ENCODE results near the gene SLC46A2.

Gene SLC46A2

DNA sequence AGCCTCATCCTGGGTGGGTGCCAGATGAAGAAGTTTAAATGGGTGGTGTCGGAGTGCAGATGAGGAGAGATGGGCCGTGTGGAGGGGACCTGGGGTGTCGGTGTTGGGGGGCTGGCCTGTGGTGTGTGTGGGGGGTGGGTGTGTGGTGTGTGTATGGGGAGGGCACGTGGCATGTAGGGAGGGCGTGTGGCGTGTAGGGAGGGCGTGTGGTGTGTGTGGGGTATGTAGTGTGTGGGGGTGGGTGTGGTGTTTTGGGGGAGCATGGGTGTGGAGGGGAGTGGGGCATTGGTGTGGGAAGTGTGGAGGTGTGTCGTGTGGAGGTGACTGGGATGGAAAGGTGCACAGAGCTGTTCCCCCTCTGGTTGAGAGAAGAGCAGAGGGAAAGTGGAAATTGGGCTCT lies 34.5 kb downstream of the SLC46A2 start:
- DNase-seq = no peak

DNA sequence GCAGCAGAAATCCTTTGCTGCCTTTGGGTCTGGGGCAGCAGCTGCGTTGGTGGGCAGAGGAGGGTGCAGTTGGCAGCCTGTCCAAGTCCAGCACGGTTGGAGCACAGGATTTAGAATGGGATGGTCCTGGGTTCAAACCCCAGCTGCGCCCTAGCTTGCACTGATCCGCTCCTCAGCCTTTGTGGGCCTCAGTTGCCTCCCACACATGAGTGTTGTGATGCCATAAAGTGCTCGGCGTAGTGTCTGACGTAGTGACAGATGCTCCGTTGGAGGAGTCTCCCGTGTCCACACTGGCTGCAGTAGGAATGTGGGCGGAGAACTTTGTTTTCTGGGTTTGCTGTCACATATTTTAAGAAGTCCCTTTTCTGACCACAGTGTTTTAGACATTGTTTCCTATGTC lies 36.0 kb downstream of the SLC46A2 start:
- no peak for DNase-seq

DNA sequence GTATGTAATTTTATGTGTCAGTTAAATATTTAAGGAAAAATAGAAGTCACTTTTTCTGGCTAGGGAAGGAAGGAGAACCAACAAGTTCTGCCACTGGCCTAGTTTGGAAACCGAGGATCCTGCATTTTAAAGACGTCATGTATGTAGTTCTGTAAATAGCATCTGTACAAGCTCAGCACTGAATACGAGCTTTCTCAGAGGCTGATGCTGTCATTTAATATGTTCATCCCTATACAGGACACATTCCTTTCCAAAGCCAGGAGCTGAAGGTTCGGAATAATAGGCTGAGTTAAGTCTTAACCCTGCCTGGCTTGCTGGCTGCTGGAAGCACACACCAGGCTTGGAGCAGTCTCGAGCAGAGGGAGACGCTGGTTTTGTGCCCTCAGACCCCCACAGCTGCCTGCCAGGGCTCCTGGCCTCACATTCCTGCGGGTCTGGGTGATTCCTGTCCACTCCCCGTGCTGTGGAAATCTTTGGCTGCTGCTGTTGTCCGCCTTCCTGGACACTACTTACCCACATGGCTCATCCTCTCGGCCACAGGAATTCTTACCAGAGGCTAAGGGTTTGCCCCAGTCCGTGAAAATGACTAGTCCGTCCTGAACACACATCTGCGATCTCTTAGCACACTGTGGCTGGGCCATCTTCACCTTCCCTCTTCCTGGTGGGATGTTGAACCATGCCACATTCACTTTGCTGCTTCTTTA lies 36.6 kb downstream of the SLC46A2 start:
- no peak for DNase-seq

DNA sequence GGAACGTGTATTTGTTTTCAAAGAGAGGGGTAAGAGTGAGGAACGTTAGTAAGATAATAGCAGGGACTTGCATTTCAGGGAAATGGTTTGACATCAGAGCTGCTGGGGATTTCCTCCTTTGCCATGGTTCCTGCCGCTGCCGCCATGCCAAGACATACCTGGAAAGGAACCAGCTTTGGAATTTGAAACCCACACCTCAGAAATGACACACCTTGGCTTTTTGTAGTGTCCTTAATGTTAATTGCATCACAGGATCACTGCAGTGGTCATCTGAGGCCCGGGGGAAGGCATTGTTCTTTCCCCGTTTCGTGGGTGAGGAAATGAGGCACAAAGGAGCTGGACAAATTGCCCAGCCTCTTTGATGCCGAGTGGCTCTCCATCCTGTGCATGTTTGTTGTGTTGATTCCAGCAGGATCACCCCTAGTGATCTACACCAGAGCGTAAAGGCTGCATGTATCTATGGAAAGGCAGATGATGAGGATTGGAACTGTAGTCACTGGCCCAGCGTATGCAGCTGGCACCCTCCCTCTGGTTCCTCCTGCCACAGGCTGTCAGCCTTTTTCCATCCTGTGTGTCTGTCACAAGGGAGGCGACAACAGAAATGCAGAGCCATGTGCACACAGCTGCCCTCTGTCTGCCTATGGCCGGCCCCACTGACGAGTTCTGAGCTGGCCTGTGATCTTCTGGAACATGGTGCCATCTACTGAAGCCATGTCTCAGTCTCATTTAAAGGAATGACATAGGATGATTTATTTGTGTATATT lies 37.8 kb downstream of the SLC46A2 start:
- DNase-seq = no peak

DNA sequence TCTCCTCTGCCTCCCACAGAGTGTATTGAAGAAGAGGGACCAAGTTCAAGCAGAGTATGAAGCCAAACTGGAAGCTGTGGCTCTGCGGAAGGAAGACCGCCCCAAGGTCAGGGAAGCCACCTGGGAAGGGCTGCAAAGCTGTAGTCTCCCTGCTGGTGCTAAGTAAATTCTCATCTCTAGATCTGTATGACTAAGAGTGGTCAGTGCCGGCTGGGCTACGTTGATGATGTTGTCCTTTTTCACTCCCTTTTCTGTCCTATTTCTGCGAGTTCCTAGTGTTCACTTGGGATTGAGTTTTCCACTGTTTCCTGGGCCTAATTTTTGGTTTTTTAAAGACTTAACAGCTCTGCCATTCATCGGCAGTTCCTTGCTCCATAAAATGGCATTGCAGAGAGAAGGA lies 39.8 kb downstream of the SLC46A2 start:
- DNase-seq = no peak

DNA sequence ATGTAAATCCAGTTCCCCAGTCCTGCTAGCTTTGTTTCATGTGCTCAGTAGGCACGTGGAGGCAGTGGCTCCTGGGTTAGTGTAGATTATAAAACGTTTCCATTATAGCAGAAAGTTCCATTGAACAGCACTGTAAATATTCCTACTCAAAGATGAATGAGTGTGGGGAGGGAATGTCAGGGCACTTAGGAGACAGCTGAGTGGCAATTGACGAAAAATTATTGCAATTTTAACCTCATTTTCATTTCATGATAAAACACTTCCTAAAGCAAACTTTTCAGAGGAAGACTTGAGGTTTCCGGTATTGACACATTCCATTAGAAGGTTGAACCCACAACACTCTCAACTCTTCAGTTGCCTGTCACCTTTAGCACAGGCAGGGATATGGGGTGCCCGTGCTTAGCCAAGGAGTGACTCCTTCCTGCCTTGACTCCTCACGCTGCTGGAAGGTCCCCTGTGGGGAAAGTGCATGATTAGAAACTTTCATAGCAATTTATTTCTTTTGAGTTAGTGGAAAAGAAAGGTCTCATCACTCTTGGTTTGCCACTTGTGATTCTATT lies 41.2 kb downstream of the SLC46A2 start:
- DNase-seq = no peak

DNA sequence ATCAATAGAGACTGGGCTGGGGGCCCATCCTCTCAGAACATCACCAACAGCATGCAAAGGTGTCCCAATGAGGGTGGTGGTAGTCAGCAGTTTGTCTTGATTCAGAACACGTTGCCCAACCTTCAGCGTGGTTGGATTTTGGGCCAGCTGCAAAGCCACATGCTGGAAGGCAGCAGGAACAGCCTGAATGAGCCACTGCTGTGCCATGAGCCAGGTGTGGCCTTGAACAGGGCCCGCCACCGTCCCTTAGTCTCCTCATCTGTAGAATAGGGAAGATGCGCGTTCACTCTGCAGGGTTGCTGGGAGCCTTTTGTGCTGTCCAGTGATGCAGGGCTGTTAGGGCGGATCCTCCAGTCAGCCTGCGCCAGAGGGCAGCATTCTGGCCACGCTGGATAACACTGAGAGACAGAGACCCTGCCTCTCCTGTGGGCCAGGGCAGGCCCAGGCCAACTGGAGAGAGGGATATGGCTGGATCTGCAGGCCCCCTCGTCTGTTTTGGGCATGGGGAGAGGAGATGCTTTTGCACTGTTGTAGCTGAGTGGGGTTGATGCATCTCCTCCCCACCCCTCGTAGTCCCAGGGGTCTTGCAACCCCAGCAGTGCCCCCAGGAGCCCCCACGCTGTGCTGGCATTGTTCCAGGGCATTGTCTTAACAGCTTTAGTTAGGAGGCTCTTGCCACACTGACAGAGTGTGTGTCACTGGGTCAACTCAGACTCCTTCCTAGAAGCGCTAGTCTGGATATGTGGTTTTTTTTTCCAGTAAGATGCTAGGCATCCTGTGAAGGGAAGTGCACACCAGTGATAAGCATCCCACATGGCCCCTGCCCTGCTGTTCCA lies 42.1 kb downstream of the SLC46A2 start:
- no peak for DNase-seq

DNA sequence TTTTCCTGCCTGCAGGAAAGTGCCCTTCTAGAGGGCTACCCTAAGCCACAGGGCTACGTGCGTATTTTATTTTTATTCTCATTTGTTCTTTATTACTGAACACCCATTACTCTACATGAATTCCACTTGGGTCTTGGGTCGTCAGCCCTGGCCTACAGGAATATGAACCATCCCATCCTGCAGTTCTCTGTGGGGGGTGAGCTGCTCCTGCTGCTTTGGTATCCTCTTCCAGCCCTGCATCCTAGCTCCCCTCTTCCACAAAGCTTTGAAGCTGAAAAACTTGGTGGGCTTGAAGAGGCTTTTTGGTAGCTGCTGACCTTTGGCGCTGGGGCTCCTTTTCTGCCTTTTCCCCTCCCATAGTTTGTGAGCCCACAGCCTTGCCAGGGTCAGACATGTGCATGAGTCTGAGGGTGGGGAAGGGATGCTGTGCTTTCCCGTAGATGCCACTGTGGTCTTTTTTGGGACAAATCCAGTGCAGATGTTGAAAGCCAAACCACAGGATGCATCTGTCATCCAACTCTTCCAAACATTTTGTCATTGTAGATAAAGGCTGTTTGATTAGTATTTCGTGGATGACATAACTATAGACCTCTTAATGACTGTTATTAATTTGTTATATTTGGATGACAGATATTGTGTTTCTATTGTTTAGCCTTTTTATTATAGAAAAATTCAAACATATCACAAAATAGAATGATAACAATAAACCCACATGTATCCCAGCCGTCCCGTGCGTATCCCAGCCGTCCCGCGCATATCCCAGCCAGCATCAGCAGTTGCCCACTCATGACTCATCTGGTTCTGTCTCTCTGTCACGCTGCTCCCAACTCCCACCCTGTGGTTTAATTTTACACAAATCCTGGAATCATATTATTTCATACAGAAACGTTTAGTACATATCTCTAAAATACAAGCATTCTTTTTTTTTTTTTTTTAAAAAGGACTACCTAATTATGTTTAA lies 43.9 kb downstream of the SLC46A2 start:
- DNase-seq = no peak

DNA sequence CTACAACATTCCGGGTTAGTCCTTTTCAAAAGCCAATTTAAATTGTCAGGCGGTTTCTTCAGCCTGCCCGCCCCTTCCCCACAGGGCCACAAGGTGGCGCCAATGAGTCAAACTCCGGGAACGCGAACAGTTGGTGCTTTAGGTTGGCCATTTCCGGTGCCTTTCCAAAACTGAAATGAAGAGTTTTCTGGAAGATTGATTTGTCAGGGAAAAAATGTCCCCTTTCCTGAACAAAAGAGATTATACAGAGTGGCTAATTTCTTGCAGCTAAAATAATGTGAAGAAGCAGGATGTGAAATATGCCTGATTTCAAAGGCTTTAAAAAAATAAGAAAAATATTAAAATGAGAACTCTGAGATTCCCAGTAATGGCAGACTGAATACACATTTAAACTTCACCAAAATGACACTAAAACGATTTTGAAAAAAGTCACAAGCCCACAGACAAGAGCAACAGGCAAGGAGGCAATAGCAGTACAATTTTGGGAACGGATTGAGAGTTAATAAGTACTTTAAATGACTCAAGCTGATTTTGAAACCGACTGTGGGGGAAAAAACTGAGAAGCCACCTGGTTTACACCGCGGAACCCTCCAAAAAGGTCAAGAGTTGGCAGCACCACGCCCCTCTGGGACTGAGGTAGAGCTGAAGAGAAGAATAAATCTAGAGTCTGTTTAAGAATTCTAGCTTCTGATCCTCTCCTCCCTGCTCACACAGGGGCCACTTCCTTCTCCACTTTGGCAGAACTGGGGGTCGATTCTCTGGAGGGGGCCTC lies 45.7 kb downstream of the SLC46A2 start:
- DNase-seq = peak; percentile 59

DNA sequence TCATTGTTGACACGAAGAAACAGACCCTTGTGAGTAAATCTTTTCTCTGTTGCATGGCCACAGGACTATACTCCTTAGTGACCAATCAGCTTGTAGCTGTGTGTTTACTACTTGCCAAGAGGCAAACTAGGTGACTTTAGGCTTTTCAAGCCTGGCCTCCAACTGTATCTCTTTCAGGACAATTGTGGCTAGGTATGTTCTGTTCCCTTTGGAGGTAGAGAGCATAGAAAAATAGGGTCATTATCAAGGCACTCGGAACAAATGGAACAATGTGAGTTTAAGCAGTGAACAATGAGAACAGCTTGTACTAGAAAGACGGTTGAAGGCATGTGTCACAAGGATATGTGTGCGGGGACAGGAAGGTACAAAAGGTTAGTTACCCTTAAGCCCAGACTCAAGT lies 48.1 kb downstream of the SLC46A2 start:
- no peak for DNase-seq

DNA sequence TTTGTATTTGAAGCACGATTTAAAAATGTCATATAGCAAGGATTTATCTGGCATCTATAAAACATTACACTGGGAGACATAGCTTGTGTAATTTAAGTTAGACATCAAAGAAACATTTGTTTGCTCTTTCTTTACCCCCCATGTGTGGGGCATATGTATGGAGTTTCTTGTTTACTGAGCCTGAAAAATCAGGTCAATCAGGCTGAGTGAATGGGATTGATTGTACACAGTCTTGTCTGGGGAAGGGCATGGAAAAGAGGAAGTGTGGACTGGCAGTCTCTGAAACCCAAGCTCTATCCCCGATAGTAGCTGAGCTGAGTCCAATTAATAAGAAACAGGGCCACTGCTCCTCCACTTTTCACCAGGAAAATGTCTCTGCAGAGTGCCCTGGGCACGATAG lies 49.4 kb downstream of the SLC46A2 start:
- DNase-seq = no peak

DNA sequence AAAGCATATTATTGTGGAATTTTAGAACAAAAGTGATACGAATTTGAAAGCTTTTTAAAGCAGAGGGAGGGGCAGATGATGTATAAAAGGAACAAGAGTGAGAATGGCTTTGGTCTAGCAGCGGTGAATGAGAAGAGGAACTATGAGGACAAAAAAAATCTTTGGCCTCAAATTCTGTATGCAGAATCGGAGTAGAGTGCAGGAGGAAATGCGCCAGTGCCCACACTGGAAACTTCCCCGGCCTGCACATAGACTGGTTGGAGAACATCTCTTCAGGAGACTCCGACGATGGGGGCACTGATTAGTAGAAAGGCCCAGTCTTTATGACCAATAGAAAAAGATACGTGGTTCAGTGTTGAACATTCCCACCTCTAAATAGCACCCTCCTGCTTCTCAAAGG lies 51.3 kb downstream of the SLC46A2 start:
- no peak for DNase-seq

DNA sequence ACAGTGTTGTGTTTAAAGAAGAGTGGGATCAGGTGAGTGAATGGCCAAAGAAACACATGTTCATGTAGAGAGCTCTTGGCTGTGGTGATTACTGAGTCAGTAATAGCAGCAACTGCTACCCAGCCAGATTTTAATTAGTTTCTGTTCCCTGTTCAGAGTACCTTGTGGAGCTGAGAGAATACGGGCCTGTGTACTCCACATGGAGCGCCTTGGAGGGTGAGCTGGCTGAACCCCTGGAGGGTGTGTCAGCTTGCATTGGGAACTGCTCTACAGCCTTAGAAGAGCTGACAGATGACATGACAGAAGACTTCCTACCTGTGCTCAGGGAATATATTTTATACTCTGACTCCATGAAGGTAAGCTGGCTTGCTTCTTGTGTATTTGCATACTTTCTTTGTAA lies 52.3 kb downstream of the SLC46A2 start:
- DNase-seq = no peak

DNA sequence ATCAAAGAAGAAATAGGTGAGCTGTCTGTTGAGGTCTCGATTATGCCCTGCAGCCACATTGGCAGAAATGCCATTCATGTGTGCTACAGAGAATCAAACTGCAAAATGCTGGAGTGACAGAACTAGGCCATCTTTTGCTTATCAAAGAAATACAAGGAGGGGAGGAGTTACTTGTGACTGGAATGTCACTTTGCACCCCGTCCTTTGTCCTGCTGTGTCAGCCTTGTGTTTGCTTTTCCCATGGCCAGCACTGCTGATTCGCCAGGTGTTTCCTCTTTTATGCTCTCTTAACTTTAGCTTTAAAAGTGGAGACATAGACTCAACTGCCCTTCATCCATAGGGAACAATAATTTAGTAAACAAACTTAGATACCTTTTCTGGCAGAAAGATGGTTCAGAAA lies 54.3 kb downstream of the SLC46A2 start:
- no peak for DNase-seq

DNA sequence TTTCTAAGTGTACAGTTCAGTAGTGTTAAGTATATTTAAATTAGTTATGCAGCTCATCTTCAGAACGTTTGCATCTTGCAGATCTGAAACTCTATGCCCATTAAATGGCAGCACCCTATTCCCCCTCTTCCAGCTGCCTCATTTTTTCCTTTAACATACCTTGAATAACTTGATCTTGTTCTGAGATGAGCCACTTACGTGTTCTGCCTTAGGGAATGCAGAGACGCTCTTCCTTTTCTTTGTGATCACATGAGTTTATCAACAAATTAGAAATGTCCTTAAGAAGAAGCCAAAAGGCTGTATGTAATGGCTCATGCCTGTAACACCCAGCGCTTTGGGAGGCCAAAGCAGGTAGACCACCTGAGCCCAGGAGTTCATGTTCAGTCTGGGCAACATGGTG lies 57.6 kb downstream of the SLC46A2 start:
- DNase-seq = no peak

DNA sequence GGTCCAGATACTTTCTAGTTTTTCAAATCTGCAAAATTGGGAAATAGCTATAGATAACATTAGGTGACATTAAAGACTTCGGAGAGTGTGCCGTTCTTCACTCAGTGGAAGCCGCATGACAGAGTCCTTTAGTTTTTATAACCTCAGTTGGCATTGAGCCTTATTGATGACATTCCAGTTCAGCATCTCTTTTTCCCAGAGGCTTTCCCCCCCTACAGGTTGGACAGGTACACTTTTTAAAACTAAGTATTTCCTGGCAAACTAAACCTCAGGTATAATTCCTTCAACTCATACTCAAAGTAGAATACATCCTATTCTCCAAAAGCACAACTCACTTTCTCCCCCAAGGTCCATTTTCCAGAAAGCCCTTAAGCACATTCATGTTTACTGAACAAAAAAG lies 58.7 kb downstream of the SLC46A2 start:
- DNase-seq = no peak

DNA sequence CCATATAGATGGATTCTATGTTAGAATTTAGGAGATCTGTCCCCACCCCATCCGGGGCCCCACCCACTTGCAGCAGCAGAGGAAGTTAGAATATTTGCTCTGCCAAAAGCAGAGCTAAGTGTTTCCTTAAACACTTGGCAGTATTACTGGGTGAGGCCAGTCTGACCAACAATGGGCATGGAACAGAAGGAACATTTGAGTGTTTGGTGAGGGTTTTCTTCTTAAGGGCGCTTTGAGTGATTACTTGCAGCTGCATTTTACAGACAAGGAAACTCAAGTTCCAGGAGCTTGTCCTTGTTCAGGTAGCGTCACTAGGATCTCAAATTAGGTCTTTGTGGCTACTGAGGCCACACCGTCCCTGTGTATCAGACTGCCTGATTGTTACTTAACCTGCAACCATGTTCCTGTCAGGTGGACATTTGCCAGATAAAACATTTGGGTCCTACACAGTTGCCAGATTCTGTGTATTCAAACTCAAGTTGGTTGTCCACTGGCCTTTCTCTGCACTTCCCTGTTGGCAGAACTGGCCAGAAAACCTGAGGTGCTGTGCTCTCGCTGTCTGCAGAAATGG lies 59.3 kb downstream of the SLC46A2 start:
- DNase-seq = no peak
